ENCODE results near the gene GOSR2.
"Not testable (repeated sequence)": the region's sequence is repeated elsewhere in the genome, so short reads cannot be mapped to it uniquely, and the experiment has no call there.

GOSR2 gene

GRCh38 chr17:46930051-46930450, 7.1 kb downstream of the GOSR2 start:
- DNase-seq (ENCODE audit: low read depth in 2 of 2), result no peak

DNA sequence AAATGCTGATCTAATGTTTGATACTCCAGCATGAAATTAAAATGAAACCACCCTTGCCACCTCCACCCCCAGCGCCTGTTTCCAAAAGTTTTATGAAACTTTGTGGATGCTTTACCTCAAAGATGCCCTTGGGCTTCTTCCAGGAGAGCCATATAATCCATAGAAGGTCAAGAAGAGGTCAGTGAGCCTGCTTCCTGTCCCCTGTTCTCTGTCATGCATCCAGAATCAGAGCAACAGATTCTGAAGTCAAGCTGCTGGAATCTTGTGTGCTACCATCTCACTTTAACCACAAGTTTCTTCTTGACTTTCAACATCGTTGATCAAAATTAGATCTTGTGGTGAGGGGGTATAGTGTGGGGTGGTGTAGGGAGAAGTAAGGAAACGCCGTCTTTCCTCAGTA, 8.6 kb downstream of the GOSR2 start:
- DNase-seq (ENCODE audit: low read depth in 2 of 2), result no peak

DNA sequence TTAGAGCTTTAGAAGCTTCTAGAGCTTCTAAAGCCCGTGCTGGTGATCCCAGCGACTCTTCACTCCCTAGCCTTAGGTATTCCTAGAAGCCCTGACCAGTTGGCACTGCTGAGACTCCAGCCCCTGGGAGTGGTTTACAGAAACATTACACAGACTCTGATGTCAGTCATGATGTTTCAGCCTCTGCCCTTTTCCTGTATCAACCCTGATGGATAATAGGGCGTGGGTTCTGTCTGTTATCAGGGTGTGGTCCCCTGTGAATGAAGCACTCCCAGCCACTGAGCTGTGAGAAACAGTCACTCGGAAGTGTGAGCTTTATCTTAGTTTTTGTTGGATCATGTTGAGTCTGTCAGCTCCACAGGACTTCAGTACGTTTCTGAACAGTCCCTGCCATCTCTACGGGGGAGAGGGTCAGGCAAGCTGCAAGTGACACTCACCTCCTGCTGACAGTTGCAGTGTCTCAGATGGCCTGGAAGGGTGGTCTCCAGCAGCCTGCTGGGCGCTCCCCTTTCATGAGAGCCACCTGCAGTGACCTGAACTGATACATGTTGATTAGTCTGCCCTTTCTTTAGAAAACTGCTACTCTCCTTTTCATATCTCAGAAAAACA, 12.8 kb downstream of the GOSR2 start:
- no peak for DNase-seq (ENCODE audit: low read depth in 2 of 2)

GRCh38 chr17:46940692-46941404, 17.9 kb downstream of the GOSR2 start:
- DNase-seq (ENCODE audit: low read depth in 2 of 2), result peak; percentile 38 to 52

DNA sequence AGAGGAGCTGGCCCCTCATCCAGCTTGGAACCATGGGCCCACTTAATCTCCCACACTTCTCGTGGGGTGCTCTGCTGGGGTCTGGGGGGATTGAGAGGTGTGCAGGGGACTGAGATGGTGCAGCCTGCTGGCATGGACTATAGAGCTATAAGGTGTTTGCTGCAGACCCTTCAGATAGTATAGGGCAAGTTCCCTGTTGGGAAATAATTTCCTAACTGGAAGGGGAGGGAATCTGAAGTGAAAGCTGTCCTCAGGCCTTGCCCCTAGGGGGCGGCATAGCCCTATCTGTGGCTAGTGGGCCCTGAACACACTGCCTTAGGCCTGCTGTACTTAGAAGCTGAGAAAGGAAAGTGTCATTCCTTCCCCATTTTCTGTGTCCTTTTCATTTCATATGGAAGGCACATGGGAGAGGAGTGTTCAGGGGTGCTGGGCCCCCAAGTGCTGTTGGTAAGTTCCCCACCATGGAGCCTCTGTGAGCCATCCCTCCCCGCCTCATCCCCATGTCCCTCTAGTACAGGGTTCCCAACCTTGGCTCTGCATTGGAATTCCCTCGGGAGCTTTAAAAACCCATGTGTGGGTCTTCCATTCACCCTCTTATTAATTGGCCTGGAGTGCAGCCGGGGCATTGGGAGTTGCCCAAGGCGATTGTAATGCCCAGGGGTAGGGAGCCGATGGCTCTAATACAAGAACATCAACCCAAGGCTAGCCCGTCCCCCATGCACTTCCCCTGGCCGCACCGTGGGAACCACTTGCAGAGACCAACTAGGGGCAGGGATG, 19.7 kb downstream of the GOSR2 start:
- DNase-seq (ENCODE audit: low read depth in 2 of 2), result peak; percentile 12 to 20

GRCh38 chr17:46943218-46943500, 20.2 kb downstream of the GOSR2 start:
- no peak for DNase-seq (ENCODE audit: low read depth in 2 of 2)

GRCh38 chr17:46943501-46944393, 20.8 kb downstream of the GOSR2 start:
- DNase-seq (ENCODE audit: low read depth in 2 of 2), result no peak

DNA sequence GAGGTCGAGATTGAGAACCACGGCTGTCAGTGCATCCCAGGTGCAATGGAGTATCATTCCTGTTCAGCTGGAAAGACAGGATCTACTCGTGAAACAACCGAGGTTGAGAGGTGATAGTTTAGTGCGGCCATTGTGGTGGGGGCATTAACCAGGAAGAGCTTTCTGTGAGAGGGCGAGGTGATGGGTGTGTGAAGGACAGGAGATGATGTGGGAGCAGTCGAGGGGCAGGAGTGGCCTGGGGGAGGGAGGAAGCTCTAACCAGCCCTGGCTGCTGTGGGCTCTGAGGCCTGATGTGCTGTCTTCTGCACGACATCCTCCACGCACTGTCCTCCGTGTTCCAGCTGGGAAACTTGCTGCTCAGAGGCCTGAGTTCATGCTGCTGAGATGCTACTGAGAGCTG, 22.0 kb downstream of the GOSR2 start:
- no peak for DNase-seq (ENCODE audit: low read depth in 2 of 2)

GRCh38 chr17:46947216-46947615, 24.3 kb downstream of the GOSR2 start:
- DNase-seq (ENCODE audit: low read depth in 2 of 2), result no peak

DNA sequence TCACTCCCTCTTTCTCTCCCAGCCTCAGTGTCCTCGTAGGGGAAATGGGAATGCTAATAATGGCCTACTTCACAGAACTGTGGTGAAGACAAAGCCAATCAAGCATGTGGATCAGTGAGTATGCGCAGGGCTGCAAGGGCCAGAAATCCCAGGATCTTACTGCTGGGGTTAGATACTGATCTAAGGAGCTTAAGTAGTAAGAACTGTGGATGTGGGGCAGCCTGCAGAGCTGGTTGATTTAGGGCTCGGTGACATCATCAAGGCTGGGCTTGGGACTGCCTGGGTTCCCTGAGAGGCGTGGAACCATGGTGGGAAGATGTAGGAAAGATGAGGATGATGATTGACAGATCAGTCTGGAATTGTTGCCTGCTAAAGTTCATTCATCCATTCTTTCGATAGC, 25.6 kb downstream of the GOSR2 start:
- DNase-seq (ENCODE audit: low read depth in 2 of 2), result no peak

DNA sequence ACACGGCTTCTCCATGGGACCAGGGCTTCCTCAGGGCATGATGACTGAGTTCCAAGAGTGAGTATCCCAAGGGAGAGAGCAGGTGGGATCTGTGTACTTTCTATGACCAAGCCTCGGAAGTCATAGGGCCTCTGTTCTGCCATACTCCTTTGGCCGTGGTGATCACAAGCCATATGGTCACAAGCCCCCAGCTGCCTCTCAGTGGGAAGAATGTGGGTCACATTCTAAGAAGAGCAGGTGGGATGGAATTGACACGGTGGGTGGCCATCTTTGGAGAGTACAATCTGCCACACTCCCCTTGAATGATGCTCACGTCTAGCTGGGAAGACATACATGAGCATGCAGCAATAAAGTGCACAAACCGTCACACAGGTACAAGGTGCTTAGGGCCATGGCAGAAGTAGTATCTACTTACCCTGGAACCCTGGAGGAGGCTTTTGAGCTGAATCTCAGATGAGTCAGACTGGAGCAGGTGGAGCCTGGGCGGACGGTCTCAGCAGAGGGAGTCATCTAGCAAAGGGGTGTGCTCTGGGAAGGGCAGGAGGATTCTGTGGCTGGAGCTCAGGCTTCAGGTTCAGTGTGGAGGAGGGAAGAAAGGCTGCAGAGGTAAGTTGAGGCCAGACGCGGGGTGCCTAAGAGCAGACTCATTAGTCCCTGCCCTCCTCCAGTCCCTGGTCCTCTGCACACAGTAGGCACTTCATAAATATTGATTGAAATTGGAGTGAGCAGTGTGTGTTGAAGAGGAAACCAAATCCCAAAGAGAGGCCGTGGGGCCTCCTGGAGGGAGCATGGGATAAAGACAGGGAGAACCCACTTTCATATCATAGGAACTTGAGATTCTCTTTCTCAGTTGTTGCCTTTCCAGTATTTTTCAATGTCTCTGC, 26.6 kb downstream of the GOSR2 start:
- DNase-seq (ENCODE audit: low read depth in 2 of 2), result no peak

- no peak for DNase-seq (ENCODE audit: low read depth in 2 of 2)
These were observed 27.5 kb downstream of the GOSR2 start for GRCh38 chr17:46950342-46950996.

GRCh38 chr17:46950997-46951621, 28.1 kb downstream of the GOSR2 start:
- DNase-seq (ENCODE audit: low read depth in 2 of 2), result no peak

- DNase-seq (ENCODE audit: low read depth in 2 of 2), result no peak
These were observed 28.7 kb downstream of the GOSR2 start for GRCh38 chr17:46951706-46952105.

DNA sequence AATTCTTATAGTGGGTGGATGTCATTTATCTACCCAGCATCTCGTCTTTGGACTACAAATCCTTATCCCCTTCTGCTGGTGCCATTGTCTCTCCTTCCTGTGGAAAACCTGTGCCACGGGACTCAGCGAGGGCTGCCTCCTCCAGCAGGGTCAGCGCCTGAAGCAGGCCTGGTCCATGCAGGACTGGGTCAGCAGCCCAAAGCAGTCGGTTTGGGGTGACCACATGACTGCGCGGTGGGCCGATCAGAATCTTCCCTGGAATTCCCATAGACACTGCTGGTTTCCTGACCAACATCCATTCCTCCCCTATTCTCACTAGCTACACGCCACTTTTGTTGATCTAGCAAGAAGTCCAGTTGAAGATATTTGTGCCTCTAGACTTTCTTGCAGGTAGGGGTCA, 29.2 kb downstream of the GOSR2 start:
- no peak for DNase-seq (ENCODE audit: low read depth in 2 of 2)

DNA sequence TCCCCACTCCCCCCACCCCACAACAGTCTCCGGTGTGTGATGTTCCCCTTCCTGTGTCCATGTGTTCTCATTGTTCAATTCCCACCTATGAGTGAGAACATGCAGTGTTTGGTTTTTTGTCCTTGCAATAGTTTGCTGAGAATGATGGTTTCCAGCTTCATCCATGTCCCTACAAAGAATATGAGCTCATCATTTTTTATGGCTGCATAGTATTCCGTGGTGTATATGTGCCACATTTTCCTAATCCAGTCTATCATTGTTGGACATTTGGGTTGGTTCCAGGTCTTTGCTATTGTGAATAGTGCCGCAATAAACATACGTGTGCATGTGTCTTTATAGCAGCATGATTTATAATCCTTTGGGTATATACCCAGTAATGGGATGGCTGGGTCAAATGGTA, 30.2 kb downstream of the GOSR2 start:
- not testable (repeated sequence) for DNase-seq (ENCODE audit: low read depth in 2 of 2)

DNA sequence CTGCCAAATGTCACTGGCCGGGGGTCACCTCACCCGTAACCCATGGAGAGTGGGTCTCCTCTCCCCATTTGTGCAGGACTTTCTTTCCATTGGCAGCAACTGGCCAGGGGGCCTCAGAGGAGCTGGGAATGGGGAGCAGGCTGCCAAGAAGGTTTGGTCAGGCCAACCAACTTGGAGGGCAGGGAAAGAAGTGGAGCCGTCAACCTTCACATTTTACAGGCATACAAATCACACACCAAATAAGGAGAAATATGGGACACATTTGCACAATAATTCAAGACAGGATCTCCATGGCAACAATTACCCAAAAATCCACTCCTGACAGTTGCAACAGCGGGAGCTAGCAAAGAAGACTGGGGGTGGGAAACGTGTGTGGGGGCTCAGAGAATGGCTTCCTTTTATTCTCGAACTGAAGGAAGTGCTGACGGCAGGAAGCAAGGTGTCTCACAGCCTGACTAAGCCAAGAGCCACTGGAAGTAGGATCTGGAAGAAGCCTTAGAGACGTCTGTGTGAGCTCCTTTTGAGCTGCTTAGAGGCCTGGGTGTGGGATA, 35.2 kb downstream of the GOSR2 start:
- no peak for DNase-seq (ENCODE audit: low read depth in 2 of 2)

- no peak for DNase-seq (ENCODE audit: low read depth in 2 of 2)
These were observed 37.2 kb downstream of the GOSR2 start for GRCh38 chr17:46960152-46960551.

DNA sequence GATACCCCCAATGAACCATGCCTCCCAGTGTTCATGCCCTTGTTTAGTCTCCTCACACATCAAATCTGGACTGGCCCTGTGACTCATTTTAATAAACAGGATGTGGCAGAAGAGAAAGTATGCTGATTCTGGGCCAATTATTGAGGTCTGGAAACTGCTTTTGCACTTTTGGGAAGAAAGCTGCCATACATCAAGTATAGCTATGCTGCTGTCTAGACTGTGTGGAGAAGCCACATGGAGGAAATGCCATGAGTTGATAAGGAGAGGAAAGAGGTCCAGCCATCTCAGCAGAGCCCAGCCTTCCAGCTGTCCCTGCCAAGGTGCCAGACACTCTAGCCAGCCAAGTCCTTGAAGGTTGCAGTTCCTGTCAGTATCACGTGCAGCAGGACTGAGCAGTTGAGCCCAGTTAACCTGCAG, 39.4 kb downstream of the GOSR2 start:
- DNase-seq (ENCODE audit: low read depth in 2 of 2), result no peak

- DNase-seq (ENCODE audit: low read depth in 2 of 2), result no peak
These were observed 40.6 kb downstream of the GOSR2 start for GRCh38 chr17:46963571-46963970.

All from stimulated activated CD8-positive, alpha-beta memory T cell treated with anti-CD3 and anti-CD28 coated beads, Interleukin-7, amount 100 ng/mL, for 4 hours (primary cell).